IMR-90 (cell line): Measurements from ENCODE around the gene OSBPL3. TPM values are rescaled to one million over a fixed set of nuclear protein-coding genes. Genes with fewer than 3 reads are reported as not detected.
A peak's percentile ranks its signal among the peaks of the same experiment; 100 is the strongest.

ENCODE experiments used
- ATAC-seq: fragments of 200-7000 bp; cut with Tn5 transposase; 2 replicates; pipeline ENCODE4 v1.9.1; 2020; ENCODE audit warnings: low read depth, mild to moderate bottlenecking, moderate library complexity
- BruUV-seq: library from RNA; stranded (reverse); fragments of 400-500 nt; replicated peaks from 2 replicates; lab custom pipeline; 2021; lab: Mats Ljungman, UMichigan
- CTCF ChIA-PET: fragments of 300-600 bp; formaldehyde crosslinking; extraction: SDS; loops from one replicate; lab custom pipeline; 2021; ENCODE audit warnings: antibody characterized with exemption; lab: Yijun Ruan, JAX
- POLR2A ChIA-PET: fragments of 300-600 bp; sonication (Branson Sonifier 250); formaldehyde crosslinking; loops from one replicate; lab custom pipeline; 2022; ENCODE audit warnings: antibody characterized with exemption; ENCODE audit not compliant: unreplicated experiment; lab: Charles Lee
- DNase-seq: peaks from one replicate; pipeline ENCODE4 v3.0.0; 2013
- H2AFZ ChIP-seq: replicated peaks from 2 replicates; pipeline ENCODE3; 2013; ENCODE audit warnings: low read length, mild to moderate bottlenecking; ENCODE audit not compliant: poor library complexity
- H2AK5ac ChIP-seq: 2 replicates; pipeline ENCODE4 v1.6.1; 2013; ENCODE audit warnings: low read depth, low read length, inconsistent platforms
- H2AK9ac ChIP-seq: replicated peaks from 2 replicates; pipeline ENCODE3; 2013; ENCODE audit warnings: mild to moderate bottlenecking, low read depth, low read length, moderate library complexity; ENCODE audit not compliant: poor library complexity
- H2BK120ac ChIP-seq: 2 replicates; pipeline ENCODE4 v1.6.1; 2013; ENCODE audit warnings: low read depth, low read length, inconsistent platforms
- H2BK15ac ChIP-seq: 3 replicates; pipeline ENCODE4 v1.6.1; 2013; ENCODE audit warnings: low read depth, low read length, inconsistent platforms
- H2BK20ac ChIP-seq: 2 replicates; pipeline ENCODE4 v1.6.1; 2013; ENCODE audit warnings: low read depth, mild to moderate bottlenecking, inconsistent platforms, low read length, moderate library complexity
- H2BK5ac ChIP-seq: 2 replicates; pipeline ENCODE4 v1.6.1; 2013; ENCODE audit warnings: mild to moderate bottlenecking, low read depth, low read length, inconsistent platforms; ENCODE audit not compliant: poor library complexity, severe bottlenecking
- H3K14ac ChIP-seq: replicated peaks from 2 replicates; pipeline ENCODE4 v1.6.1; 2013; ENCODE audit warnings: low read depth, low read length, inconsistent platforms
- H3K18ac ChIP-seq: 2 replicates; pipeline ENCODE4 v1.6.1; 2013; ENCODE audit warnings: low read depth, low read length, control low read depth
- H3K23ac ChIP-seq: 2 replicates; pipeline ENCODE4 v1.6.1; 2013; ENCODE audit warnings: low read depth, low read length, inconsistent platforms
- H3K27ac ChIP-seq: 2 replicates; pipeline ENCODE4 v1.5.1; 2013; ENCODE audit warnings: mild to moderate bottlenecking, control low read depth, low read length; ENCODE audit not compliant: insufficient read depth
- H3K27me3 ChIP-seq: 2 replicates; pipeline ENCODE4 v1.6.1; 2013; ENCODE audit warnings: low read length; ENCODE audit not compliant: control insufficient read depth, insufficient read depth
- H3K36me3 ChIP-seq: 2 replicates; pipeline ENCODE4 v1.6.1; 2013; ENCODE audit warnings: low read length, mixed read lengths; ENCODE audit not compliant: control insufficient read depth, insufficient read depth
- H3K4ac ChIP-seq: 2 replicates; pipeline ENCODE4 v1.6.1; 2013; ENCODE audit warnings: low read depth, low read length, inconsistent platforms
- H3K4me1 ChIP-seq: 2 replicates; pipeline ENCODE4 v1.6.1; 2013; ENCODE audit warnings: low read length, mixed read lengths; ENCODE audit not compliant: control insufficient read depth, insufficient read depth
- H3K4me2 ChIP-seq: 2 replicates; pipeline ENCODE4 v1.6.1; 2013; ENCODE audit warnings: low read depth, mild to moderate bottlenecking, control low read depth, low read length, moderate library complexity
- H3K4me3 ChIP-seq: 2 replicates; pipeline ENCODE4 v1.5.1; 2013; ENCODE audit warnings: low read depth, mild to moderate bottlenecking, control low read depth, low read length, moderate library complexity; ENCODE audit not compliant: insufficient read depth
- H3K56ac ChIP-seq: 2 replicates; pipeline ENCODE4 v1.6.1; 2013; ENCODE audit warnings: low read length, inconsistent platforms; ENCODE audit not compliant: insufficient read depth; ENCODE audit errors: extremely low read depth
- H3K79me1 ChIP-seq, 2 experiments: 2 replicates each; pipeline ENCODE4 v1.6.1; 2013; ENCODE audit warnings: low read length in 2 of 2, inconsistent platforms in 1 of 2, low read depth in 1 of 2
- H3K9ac ChIP-seq: 2 replicates; pipeline ENCODE4 v1.6.1; 2013; ENCODE audit warnings: low read depth, low read length, control low read depth
- H3K9me1 ChIP-seq: 2 replicates; pipeline ENCODE4 v1.6.1; 2013; ENCODE audit warnings: low read length, inconsistent platforms; ENCODE audit not compliant: insufficient read depth
- H3K9me3 ChIP-seq: 2 replicates; pipeline ENCODE4 v1.6.1; 2013; ENCODE audit warnings: low read length; ENCODE audit not compliant: control insufficient read depth, insufficient read depth
- H4K20me1 ChIP-seq: 2 replicates; pipeline ENCODE4 v1.6.1; 2013; ENCODE audit warnings: low read length, inconsistent platforms; ENCODE audit not compliant: insufficient read depth
- H4K5ac ChIP-seq: 2 replicates; pipeline ENCODE4 v1.6.1; 2013; ENCODE audit warnings: mild to moderate bottlenecking, low read depth, low read length, control low read depth
- H4K8ac ChIP-seq, 2 experiments: 2 replicates each; pipeline ENCODE4 v1.6.1; 2013; ENCODE audit warnings: low read depth in 2 of 2, low read length in 2 of 2, control low read depth in 1 of 2, inconsistent platforms in 1 of 2
- H4K91ac ChIP-seq: 2 replicates; pipeline ENCODE4 v1.6.1; 2013; ENCODE audit warnings: low read depth, low read length, inconsistent platforms; ENCODE audit not compliant: insufficient read depth
- ELK1 ChIP-seq: fragments of 150-350 bp; IDR thresholded peaks from 2 replicates; pipeline ENCODE4 v1.6.1; 2016; ENCODE audit warnings: low read depth, mild to moderate bottlenecking, low read length, moderate library complexity, borderline replicate concordance
- MXI1 ChIP-seq: IDR thresholded peaks from 2 replicates; pipeline ENCODE4 v1.6.1; 2012; ENCODE audit warnings: low read depth, mild to moderate bottlenecking, low read length, moderate library complexity, borderline replicate concordance
- POLR2A ChIP-seq: IDR thresholded peaks from 2 replicates; pipeline ENCODE4 v1.6.1; 2012; ENCODE audit warnings: mild to moderate bottlenecking, low read depth, low read length
- RAD21 ChIP-seq: IDR thresholded peaks from 2 replicates; pipeline ENCODE4 v1.6.1; 2012; ENCODE audit warnings: low read length, improper control_type of control experiment
- RFX5 ChIP-seq: IDR thresholded peaks from 2 replicates; pipeline ENCODE4 v1.8.0; 2012; ENCODE audit warnings: low read depth, mild to moderate bottlenecking, low read length, moderate library complexity
- WGBS, 2 experiments: methylation state at CpG; one replicate each; pipeline versions ENCODE4 v1.1.5 to v1.1.7; 2013; ENCODE audit warnings: missing lambda C conversion rate in 2 of 2; ENCODE audit not compliant: insufficient read length in 1 of 2; ENCODE audit errors: extremely low coverage in 2 of 2; 5-methylcytosine and 5-hydroxymethylcytosine counted together
- dilution Hi-C: fragments of 300-500 bp; cut with HindIII; formaldehyde crosslinking; loops from one replicate; pipeline ENCODE4 v1.14.3; 2018; ENCODE audit warnings: low sequenced_read_pairs; ENCODE audit not compliant: unreplicated experiment
- in situ Hi-C: fragments of 300-500 bp; cut with MboI; formaldehyde crosslinking; loops from 3 replicates; pipeline ENCODE4 v1.14.3; 2019; ENCODE audit warnings: low sequenced_read_pairs, inconsistent platforms, mixed read lengths
- intact Hi-C: fragments of 100-400 bp; cut with micrococcal nuclease; formaldehyde crosslinking; loops from 2 replicates; pipeline ENCODE4 v1.10.0; 2022
- polyA plus RNA-seq, 3 experiments: library from polyadenylated mRNA; depleted of rRNA; stranded (reverse); fragments of >200 nt; gene quantifications; 2 replicates each; pipeline ENCODE4 v1.2.3, GENCODE V29; 2012; ENCODE audit warnings: low replicate concordance in 1 of 3
- total RNA-seq: library from RNA; depleted of rRNA; stranded (reverse); fragments of >200 nt; gene quantifications from 2 replicates; pipeline ENCODE4 v1.2.3, GENCODE V29; 2012

The OSBPL3 gene
- total and polyA plus RNA-seq, 2 of the 4 experiments (the other 2 are of a cell fraction), result 18.0 to 29.9 TPM

- Histone ChIP-seq H3K27ac (no peak overlapping the region), H2AK5ac (peak overlapping the region; percentile 58; the same call in 1 of the 2 replicates), H4K8ac (no peak overlapping the region), H3K18ac (no peak overlapping the region), H3K36me3 (no peaks in the 10 kb centered on the region), H3K4me1 (peaks cover 6% of the 10 kb centered on the region; the same call in 1 of the 2 replicates), H2BK15ac (no peak overlapping the region), H4K91ac (no peak overlapping the region), H3K56ac (no peak overlapping the region), H3K9ac (no peak overlapping the region), H3K23ac (no peak overlapping the region), H3K27me3 (no peaks in the 10 kb centered on the region), H2AFZ (no peak overlapping the region), H4K5ac (no peak overlapping the region; the same call in 1 of the 2 replicates), H3K9me1 (peaks cover 6% of the 10 kb centered on the region), H3K4ac (no peak overlapping the region), H2BK20ac (peak overlapping the region; percentile 74; the same call in 1 of the 2 replicates), H3K14ac (no peak overlapping the region), H4K20me1 (no peaks in the 10 kb centered on the region), H3K4me2 (no peak overlapping the region), H3K9me3 (no peaks in the 10 kb centered on the region), H2BK120ac (peak overlapping the region; percentile 69; the same call in 1 of the 2 replicates), H3K4me3 (no peak overlapping the region), H3K79me1 (0 out of 4 replicates have a peak, but pooled peaks cover 0 to 3% of the 10 kb centered on the region in 2 experiments), H2BK5ac (no peak overlapping the region), H2AK9ac (no peak overlapping the region)
- no TSS peak for BruUV-seq
- dilution Hi-C loops, result no loop called here
- no peak for ATAC-seq
- TF ChIP-seq ELK1, result no peak
- no peak for TF ChIP-seq RAD21
- TF ChIP-seq RFX5, result no peak
- no peak for TF ChIP-seq MXI1
- no peak for TF ChIP-seq POLR2A
- in situ Hi-C loops, result no loop called here
- intact Hi-C loops, result no loop called here
- ChIA-PET CTCF (interaction anchor here (1.6 kb wide), 1 partner anchor 11 kb away, joined by 5 read pairs; no protein-coding TSS in a partner anchor), POLR2A (no interaction called here)
- no peak for DNase-seq
- 94% methylated on average over 5 of the region's 9 CpGs; no CpG with 5 or more reads in 1 of the 2 experiments for WGBS, 2 experiments
Measured at GRCh38 chr7:24788075-24788474, 191.9 kb downstream of the OSBPL3 start.
